Ureter (tissue), 1 donor: ENCODE results near the gene KCNB1. TPM values are rescaled to one million over a fixed set of nuclear protein-coding genes. Genes with fewer than 3 reads are reported as not detected.

Experiments
- DNase-seq: peaks from one replicate; pipeline ENCODE4 v3.0.0-alpha.2; 2020; ENCODE audit warnings: low spot score
- total RNA-seq: library from RNA; stranded (reverse); gene quantifications from one replicate; pipeline ENCODE4 v1.2.4, GENCODE V29; 2023
- donor health status: DM: yes; HTN: yes; CAD: no.

The KCNB1 gene
- total RNA-seq, 1 donor from 2014 or later = 1.6 TPM

DNA sequence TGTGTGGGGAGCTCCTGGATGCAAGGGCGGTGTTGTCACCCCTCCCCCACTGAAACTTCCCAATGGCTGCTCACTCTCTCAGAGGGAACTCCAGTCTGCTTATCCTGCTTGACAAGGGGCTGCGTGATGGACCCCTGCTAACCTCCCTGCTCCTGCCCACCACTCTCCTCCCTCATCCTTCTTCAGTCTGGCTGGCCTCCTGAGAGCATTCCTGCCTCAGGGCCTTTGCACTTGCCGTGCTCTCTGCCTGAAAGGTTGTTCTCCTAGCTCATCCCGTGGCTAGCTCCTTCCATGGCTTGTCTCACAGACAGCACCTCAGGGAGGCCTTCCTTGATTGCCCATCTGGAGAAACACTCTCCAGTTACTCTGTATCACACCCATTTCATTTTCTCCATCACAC, 130.7 kb downstream of the KCNB1 start:
- DNase-seq = no peak

DNA sequence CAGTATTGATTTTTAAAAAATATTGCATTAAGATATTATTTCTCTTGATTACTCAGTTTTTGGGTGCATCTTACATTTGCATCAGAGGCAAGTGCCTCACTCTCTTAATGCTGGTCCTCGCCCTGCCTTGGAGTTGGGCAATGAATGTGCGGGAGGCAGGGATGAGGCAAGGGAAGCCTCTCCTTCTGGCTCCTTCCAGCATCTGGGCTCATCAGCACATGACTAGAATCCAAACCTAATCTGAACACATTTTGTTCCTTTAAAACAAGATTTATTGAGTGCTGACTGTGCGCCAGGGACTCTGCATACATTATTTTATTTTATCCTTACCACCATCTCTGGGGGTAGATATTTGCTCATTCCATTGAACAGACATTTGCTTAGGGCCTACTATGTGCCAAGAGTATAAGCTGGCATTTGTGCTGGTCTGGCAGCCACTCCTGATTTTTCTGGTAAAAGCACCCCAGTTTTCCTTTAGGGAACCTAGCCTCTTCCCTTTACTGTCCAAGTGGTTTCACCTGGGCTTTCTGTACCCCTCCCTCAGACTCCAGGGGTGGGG, 132.7 kb downstream of the KCNB1 start:
- peak; percentile 56 for DNase-seq

DNA sequence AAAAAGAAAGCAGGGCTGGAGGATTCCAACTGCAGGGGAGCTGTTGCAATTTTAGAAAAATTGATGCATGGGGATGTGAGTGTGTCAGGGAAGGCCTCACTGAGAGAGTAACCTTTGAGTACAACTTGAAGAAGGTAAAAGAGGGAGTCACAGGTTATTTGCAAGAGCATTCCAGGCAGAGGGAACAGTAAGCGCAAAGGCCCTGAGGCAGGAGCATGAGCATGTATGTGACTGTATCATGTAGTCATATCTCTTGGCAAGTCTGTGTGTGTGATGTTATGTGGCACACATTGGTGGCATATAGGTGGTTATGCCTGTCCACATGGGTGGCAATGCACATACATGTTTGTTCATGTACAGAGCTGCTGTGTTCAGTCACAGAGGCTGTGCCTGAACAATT, 133.4 kb downstream of the KCNB1 start:
- no peak for DNase-seq

DNA sequence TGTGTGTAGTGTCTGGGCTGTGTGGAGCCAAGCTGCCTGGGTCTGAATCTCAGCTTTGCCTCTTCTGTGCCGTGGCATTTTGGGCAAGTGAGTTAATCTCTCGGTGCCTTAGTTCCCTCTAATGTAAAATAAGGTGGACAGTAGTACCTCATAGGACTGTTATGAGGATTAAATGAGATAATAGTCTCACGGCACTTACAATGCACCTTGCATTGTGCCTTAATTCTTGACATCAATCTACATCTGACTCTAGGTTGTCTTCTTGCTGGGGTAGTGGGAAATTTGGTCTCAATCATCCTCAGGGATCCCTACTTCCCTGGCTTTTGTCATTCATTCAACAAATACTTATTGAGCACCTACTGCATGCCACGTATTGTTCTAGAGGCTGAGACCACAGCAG, 133.9 kb downstream of the KCNB1 start:
- DNase-seq = no peak

DNA sequence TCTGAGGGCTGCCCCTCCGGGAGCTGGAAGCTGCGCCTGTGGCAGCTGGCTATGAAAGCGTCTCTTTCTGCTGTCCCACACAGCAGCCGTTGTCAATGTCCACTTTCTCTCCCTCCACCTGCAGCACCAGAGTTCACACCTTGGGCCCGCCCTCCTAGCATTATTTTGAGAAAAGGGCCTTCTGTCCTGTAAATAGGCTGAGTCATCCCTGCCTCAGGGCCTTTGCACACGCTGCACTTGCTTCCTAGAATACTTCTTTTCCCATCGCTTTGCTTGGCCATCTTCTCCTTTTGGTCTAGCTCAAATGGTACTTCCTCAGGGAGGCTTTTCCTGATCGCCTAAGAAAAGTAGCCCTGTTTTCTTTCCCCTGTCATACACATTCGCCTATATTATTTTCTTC, 135.3 kb downstream of the KCNB1 start:
- DNase-seq = no peak

DNA sequence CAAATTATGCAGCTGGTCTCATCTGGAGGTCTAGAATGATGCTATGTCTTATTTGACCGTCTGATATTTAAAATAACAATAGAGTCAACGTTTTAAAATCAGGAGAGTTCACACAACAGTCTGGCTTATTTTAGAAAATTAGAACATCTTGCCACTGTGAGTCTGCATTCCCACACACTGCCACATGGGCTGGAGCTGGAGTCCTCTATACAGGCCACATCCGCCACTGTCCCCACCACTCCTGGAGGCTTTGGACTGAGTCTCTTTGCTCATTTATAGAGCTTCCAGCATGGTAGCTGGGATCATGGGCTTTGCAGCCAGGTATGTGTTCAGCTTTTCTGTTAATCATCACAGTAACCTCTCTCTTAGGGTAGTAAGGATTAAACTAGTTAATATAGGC, 135.8 kb downstream of the KCNB1 start:
- no peak for DNase-seq

DNA sequence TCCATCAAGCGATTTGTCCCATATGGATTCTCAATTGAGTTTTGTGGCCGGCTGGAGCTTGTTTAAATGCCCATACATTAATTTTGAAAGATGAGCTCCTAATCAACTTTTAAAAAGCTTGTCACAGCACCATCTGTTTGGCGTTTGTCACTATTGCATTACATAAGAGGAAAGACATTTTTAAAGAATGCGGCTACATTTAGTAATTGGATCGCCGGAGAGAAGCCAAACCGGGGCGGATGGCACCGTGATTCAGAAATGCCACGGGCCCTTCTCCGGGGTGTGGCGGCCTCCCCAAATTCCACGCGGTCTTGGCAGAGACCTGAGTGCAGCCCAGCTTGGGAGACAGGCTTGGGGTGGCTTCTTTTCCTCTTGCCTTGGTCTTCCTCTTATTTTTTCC, 136.9 kb downstream of the KCNB1 start:
- DNase-seq = no peak

DNA sequence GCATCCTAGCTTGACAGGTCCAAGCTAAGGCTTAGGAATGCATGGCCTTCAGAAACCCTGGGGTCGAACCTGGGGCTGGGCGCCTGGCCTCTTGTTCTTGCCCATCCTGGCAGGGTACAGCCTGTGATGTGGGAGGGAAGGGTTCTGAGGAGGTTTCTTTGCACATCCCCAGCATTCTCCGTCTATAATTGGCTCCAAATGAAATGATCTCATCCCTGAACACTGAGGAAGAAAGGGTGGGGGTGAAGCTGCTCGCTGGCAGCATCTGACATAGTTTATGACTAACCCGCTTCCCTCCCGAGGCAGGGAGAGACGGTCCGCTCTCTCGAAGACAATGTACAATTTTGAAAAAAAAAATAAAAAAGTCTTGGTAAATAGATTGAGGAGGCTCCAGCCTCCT, 137.5 kb downstream of the KCNB1 start:
- peak; percentile 56 for DNase-seq

DNA sequence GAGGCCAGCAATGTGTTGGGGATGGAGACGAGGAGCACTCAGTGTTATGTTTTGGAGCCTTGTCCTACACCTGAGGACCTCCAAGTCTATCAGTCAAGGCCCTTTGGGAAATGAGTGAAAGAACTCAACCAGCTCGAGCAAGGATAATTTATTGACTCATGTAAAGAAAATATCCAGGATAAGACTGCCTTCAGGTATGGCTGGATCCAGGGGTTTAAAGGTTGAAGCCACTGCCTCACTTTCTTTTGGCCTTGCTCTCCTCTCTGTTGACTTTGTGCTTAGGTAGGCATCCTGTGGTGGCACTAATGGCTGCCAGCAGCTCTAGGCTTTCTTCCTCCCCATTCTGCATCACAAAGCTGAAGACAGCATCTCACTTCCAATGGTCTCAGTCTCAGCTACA, 138.3 kb downstream of the KCNB1 start:
- no peak for DNase-seq

DNA sequence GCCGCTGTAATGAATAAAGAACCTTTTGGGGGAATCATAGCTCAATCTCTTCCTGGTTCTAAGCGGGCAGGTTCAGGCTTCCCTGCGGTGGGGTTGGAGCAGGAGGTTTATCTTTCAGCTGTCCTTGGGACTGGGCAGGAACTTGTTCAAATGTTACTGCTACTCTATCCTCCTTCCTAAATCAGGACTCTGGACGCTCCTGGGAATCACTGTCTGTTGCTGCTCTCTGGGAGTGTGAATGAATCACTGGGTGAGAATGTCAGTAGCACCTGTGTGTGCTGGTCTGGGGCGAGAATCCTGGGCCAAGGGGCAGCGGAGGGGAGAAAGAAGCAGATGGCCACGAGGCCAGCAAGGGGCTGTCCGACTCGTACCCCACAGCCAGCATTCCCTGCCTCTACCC, 139.2 kb downstream of the KCNB1 start:
- no peak for DNase-seq

DNA sequence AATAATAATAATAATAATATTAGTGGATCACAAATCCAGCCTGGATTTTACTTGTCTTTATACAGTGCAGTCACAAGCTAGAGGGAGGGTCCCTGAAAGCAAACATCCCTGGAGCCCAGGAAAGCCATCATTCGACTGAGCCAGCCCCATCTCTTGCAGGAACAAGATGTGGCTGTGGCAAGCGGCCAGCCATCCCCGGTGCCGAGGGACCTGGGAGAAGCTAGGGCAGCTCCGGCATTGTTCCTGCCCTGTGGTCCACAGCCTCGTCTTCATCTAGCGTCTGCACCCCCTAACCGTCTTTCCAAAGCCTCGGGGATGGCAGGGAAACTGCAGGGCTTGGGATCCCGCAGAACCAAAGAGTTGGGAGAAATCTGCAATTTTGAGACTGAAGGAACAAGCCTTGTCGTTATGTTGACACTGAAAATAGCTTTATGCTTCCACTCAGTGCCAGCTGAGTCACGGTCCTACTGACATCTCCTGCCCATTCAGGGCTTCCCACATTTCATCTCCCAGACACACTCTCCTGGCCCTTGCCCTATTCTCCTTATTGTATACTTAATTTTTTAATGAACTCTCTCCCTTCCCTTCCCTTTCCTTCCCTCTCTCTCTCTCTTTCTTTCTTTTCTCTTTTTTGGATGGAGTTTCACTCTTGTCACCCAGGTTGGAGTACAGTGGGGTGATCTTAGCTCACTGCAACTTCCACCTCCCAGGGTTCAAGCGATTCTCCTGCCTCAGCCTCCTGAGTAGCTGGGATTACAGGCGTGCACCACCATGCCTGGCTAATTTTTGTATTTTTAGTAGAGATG, 142.1 kb downstream of the KCNB1 start:
- DNase-seq = no peak

DNA sequence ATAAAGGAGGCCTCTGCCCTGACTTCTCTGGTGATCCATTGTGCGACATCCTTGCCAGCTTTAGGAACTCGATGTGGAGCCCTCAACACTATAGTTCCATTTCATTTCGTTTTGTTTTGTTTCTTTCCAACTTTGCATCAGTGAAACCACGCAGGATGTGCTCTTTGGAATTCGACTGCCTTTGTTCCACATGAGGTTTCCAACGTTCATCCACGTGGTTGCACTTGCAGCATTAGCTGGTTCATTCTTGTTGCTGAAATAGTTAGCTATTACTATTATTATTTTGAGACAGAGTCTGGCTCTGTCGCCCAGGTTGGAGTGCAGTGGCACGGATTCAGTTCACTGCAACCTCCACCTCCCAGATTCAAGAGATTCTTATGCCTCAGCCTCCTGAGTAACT, 143.3 kb downstream of the KCNB1 start:
- DNase-seq = no peak

DNA sequence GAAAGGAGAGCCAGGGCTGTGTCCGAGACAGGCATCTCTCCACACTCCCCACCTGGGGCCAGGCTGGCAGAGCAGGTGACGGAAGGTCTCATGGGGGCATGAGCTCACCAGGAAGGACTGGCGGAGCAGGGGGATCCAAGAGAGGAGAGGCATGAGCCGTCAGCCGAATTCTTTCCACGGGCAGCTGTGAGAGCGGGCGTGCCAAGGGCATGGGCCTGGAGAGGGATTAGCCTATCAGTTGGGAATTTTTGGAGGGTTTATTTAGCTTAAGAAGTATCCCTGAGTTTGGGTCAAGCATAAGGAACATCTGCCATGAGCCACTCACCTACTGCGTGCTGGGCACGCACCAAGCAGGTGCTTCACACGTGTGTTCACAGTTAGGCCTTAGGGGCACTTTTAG, 144.4 kb downstream of the KCNB1 start:
- no peak for DNase-seq

DNA sequence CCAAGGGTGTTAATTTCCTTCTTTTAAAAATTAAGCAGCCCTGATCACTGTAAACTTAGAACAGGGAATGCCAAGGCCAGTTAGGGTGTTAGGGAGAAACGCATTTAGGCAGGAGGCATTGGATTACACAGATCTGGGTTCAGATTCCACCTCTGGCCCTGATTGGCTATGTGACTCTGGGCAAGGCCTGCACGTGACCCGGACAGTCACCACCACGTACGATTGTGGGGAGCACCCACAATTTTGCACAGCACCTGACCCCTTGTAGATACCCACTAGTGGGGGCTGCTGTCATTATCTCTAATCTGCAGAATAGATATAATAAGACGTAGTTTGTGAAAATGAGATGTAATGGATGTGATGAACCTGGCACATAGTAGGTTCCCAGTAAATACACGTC, 145.1 kb downstream of the KCNB1 start:
- no peak for DNase-seq

DNA sequence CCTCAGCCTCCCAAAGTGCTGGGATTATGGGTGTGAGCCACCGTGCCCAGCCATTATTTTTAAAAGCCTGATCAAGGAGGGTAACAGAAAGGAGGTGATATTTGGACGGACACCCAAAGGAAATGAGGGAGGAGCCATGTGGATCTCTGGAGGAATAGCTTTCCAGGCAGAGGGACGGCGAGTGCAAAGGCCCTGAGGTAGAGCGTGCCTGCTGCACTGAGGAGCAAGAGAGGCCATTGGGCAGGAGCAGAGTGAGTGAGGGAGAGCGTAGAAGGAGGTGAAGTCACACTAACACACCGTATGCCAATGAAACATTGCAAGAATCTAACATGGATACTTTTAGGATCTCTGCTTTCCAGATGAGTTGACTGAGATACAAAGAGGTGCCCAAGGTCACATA, 145.7 kb downstream of the KCNB1 start:
- no peak for DNase-seq

DNA sequence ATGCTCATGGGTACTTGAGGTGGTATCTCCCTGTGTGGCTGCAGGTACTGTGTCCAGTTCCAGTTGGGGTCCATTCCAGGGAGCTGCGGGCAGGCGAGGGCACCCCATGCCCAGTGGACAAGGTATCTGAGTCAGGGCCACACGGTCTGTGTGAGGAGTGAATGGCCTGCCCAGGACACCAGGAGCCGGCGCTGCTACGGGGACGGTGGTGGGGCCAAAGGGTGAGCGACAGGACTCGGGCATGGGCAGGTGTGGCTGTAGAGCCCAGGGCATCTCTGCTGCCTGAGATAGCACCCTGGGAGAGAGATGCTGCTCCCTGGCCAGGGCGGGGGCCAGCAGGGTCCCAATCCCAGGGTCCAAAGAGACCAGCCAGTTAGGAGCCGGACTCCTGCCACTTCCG, 147.0 kb downstream of the KCNB1 start:
- DNase-seq = no peak

DNA sequence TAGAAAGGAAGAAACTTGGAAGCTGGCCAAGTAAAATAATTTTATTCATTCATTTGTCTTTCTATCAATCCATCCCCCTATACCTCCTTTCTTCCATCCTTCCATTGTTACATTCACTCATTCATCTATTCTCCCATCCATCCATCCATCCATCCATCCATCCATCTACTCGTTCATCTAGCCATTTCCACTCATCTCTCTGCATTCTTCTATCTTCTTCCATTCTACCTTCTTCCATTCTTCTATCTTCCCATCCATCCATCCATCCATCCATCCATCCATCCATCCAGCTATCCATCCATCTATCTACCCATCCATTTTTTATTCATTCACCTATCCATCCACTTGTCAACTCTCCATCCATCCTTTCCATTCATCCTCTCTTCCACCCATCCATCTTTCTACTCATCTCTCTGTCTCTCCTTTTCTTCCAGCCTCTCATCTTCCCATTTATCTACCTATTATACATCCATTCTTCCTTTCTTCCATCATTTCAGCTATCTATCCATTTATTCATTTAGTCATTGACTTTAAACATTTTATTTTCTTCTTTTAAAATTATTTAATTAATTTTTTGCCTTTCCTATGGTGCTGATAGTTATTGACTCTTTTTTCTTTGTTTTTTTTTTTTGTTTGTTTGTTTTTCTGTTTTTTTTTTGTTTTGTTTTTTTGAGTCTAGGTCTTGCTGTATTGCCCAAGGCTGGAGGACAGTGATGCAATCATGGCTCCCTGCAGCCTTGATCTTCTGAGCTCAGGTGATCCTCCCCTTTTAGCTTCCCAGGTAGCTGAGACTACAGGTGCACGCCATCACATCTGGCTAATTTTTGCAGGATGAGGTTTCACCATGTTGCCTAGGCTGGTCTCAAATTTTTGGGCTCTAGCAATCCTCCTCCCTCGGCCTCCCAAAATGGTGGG, 151.5 kb downstream of the KCNB1 start:
- DNase-seq = no peak

DNA sequence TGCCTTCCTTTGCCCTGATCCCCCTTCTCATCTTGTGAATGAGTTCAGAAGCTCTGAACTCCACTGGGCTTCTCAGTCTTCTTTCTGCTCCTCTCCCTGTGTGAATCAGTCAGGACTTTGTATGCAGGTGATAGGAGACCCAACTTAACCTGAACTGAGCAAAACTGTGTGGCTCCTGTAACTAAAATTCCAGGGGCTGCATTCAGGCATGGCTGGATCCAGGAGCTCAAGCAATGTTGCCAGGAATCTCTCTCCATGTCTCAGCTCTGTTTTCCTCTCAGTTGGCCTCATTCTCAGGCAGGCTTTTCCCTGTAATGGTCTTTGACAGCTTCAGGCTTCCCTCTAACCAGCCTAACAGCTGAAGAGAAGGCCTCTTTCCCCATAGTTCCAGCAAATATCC, 153.7 kb downstream of the KCNB1 start:
- no peak for DNase-seq

DNA sequence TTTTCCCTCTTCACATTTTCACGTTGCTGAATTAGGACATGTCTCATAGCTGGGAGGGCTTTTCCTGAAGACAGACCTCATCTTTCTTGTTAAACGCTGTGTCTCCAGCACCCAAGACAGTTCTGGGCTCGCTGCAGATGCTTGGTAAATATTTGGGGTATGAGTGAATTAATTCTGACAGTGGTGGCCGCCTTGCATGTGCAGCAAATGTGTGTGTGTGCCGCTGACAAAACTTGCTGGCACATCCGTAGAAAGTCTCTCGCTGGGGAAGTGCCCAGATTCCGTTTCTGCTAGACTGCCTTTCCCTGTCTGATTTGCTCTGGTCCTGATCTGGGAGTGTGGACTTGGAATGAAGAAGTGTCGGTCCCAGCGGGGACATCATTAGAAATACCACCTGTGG, 156.4 kb downstream of the KCNB1 start:
- DNase-seq = no peak

DNA sequence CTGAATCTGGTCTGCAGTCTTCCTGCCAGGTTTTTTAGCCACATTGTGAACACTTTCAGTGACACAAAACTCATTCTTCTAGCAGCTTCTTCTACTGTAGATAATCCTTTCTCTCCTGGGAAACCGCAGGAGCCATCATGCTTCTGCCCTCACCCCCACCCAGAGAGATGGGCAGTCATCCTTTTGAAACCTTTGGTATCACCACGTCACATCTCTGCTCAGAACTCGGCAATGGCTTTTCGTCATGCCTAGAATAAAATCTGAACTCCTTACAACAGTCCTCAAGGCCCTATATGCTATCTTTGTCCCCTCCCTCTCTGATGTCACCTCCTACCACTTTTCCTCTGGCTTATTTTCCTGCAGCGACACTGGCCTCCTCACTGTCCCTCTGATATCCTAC, 158.2 kb downstream of the KCNB1 start:
- no peak for DNase-seq

DNA sequence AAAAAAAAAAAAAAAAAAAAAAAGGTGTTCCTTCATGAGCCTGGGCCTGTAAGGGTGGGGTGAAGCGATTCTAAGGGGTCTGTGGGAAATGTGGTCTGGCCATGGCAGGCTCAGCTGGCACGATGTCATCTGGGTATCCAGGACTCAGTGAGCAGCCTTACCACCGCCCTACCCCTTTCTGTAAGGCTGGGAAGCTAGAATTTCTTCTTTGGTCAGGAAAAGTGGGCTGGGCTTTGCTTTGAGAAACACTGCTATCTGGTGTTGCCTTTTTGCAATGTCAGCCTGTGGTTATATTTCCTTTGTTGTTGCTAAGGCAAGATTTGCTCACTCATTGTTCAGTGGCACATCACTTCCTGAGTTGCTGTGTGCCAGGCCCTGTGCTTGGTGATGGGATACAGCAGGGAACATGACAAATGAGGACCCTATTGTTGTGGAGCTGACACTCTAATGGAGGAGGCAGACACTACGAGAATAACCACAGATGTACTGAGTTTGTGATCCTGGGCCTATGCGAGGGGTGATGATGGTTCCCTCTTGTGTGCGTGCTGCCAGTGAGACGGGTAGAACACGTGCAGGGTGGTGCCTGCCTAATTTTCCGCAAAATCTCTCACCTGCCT, 158.7 kb downstream of the KCNB1 start:
- no peak for DNase-seq

DNA sequence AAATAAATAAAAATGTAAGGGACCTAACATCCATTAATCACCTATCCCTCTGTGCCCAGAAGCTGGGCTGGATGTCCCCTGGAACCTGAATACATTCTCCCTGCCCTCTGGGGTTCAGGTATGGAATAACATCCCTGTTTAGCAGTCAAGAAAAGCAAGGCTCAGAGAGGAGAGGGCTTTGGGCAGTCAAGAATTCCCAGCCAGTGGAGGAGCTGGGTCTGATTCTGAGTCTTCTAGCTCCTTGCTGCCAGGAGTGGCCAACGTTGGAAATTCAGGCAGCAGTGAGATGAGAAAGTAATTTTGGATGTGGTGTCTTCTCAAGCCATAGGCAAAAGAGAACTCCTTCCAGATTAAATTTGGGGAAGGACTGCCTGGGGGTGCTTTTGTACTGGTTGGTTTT, 162.0 kb downstream of the KCNB1 start:
- DNase-seq = no peak
